GM19238 (cell line): ENCODE data around the gene ANKRD18B.
"Not testable (repeated sequence)": the region's sequence is repeated elsewhere in the genome, so short reads cannot be mapped to it uniquely, and the experiment has no call there.

Experiments used
- DNase-seq: peaks from one replicate; pipeline ENCODE4 v3.0.0; 2011; ENCODE audit warnings: low spot score; ENCODE audit not compliant: insufficient read length

Gene ANKRD18B

GRCh38 chr9:33604936-33605335, 80.9 kb downstream of the ANKRD18B start:
- not testable (repeated sequence) for DNase-seq

GRCh38 chr9:33611358-33611757, 87.3 kb downstream of the ANKRD18B start:
- no peak for DNase-seq

- DNase-seq: not testable (repeated sequence)
These were observed 88.4 kb downstream of the ANKRD18B start for GRCh38 chr9:33612410-33612809.

- DNase-seq: no peak
These were observed 90.1 kb downstream of the ANKRD18B start for GRCh38 chr9:33614001-33614687.

- DNase-seq: not testable (repeated sequence)
These were observed 94.3 kb downstream of the ANKRD18B start for GRCh38 chr9:33618370-33618769.

- DNase-seq: no peak
These were observed 95.8 kb downstream of the ANKRD18B start for GRCh38 chr9:33619666-33620404.

- no peak for DNase-seq
These were observed 96.8 kb downstream of the ANKRD18B start for GRCh38 chr9:33620738-33621439.
